GM23338 (cell line): ENCODE data around the gene MYLK3.

ENCODE experiments used
- CREB1 ChIP-seq: fragments of 250-450 bp; sonication (Bioruptor Pico); IDR thresholded peaks from 2 replicates; pipeline ENCODE4 v1.5.0; 2020; ENCODE audit warnings: low read depth, mild to moderate bottlenecking, moderate library complexity
- CTCF ChIP-seq, 2 experiments: fragments of 200-600 bp in 1 of 2; sonication (generic) in 1 of 2; conservative IDR thresholded peaks; 2 replicates each; pipeline versions ENCODE4 v1.5.1 to v1.6.1; 2016 to 2017; ENCODE audit warnings: antibody characterized with exemption in 2 of 2, low read depth in 2 of 2, mild to moderate bottlenecking in 2 of 2, moderate library complexity in 1 of 2
- ETS1 ChIP-seq: IDR thresholded peaks from 2 replicates; pipeline ENCODE4 v1.6.1; 2016; ENCODE audit warnings: antibody characterized with exemption
- EZH2 ChIP-seq: fragments of 200-600 bp; sonication (generic); IDR thresholded peaks from one replicate; pipeline ENCODE4 v1.8.0; 2017; ENCODE audit warnings: antibody characterized with exemption, mild to moderate bottlenecking, low read depth; ENCODE audit not compliant: unreplicated experiment
- EZH2phosphoT487 ChIP-seq: fragments of 200-600 bp; sonication (generic); IDR thresholded peaks from one replicate; pipeline ENCODE4 v1.8.1; 2018; ENCODE audit warnings: antibody characterized with exemption; ENCODE audit not compliant: unreplicated experiment
- JUNB ChIP-seq: IDR thresholded peaks from one replicate; pipeline ENCODE4 v1.6.1; 2016; ENCODE audit warnings: antibody characterized with exemption; ENCODE audit not compliant: unreplicated experiment
- POLR2AphosphoS5 ChIP-seq: IDR thresholded peaks from 2 replicates; pipeline ENCODE4 v1.6.1; 2016; ENCODE audit warnings: antibody characterized with exemption, low read depth
- REST ChIP-seq: IDR thresholded peaks from one replicate; pipeline ENCODE4 v1.6.1; 2018; ENCODE audit warnings: antibody characterized with exemption; ENCODE audit not compliant: unreplicated experiment
- STAT1 ChIP-seq: IDR thresholded peaks from one replicate; pipeline ENCODE4 v1.6.1; 2016; ENCODE audit warnings: antibody characterized with exemption; ENCODE audit not compliant: unreplicated experiment
- ZNF114 ChIP-seq: fragments of 250-450 bp; sonication (Bioruptor Pico); IDR thresholded peaks from 2 replicates; pipeline ENCODE4 v1.5.0; 2020; ENCODE audit warnings: mild to moderate bottlenecking, moderate library complexity
- ZNF462 ChIP-seq: fragments of 250-450 bp; sonication (Bioruptor Pico); IDR thresholded peaks from 2 replicates; pipeline ENCODE4 v1.5.0; 2020; ENCODE audit warnings: mild to moderate bottlenecking, moderate library complexity

- TF ChIP-seq EZH2phosphoT487, result no peak
- no peak for TF ChIP-seq CTCF (conservative IDR thresholded peaks at IDR 0.05; ENCODE audit: low read depth in 2 of 2)
- no peak for TF ChIP-seq EZH2
- TF ChIP-seq REST, result no peak
- no peak for TF ChIP-seq POLR2AphosphoS5
- no peak for TF ChIP-seq ZNF114
- no peak for TF ChIP-seq JUNB
- TF ChIP-seq CREB1 (CRISPR knock-in tag), result no peak
- no peak for TF ChIP-seq ZNF462 (CRISPR knock-in tag)
- no peak for TF ChIP-seq ETS1
- no peak for TF ChIP-seq STAT1
Measured at GRCh38 chr16:46783800-46784199, 35.7 kb upstream of the MYLK3 start.
